Upper lobe of left lung (tissue), 4 donors: Measurements from ENCODE around the gene FURIN.
A peak's percentile ranks its signal among the peaks of the same experiment; 100 is the strongest.

Experiments used
- EP300 ChIP-seq, 4 donors: sonication (generic); formaldehyde crosslinking; IDR thresholded peaks; one replicate each; pipeline ENCODE4 v1.5.1; 2017; ENCODE audit warnings: antibody characterized with exemption in 4 of 4, control low read depth in 2 of 4
- POLR2A ChIP-seq, 4 donors: fragments of 450-650 bp; IDR thresholded peaks; one replicate each; pipeline ENCODE4 v1.5.1; 2016 to 2017; ENCODE audit warnings: antibody characterized with exemption in 4 of 4, mild to moderate bottlenecking in 2 of 4
- POLR2AphosphoS5 ChIP-seq, 2 donors: sonication (generic); formaldehyde crosslinking; IDR thresholded peaks; one replicate each; pipeline ENCODE4 v1.5.1; 2017; ENCODE audit warnings: antibody characterized with exemption in 2 of 2
- TF ChIP-seq, protein P1 (sequence below), 6 experiments: fragments of 450-650 bp in 4 of 6; fragments of 200-600 bp in 2 of 6; sonication (generic) in 2 of 6; IDR thresholded peaks; one replicate each; pipeline ENCODE4 v1.5.1; 2016 to 2019; ENCODE audit warnings: antibody characterized with exemption in 6 of 6

GRCh38 chr15:90870354-90871138 lies 2.2 kb downstream of the FURIN start:
- TF ChIP-seq POLR2A (IDR thresholded peaks at IDR 0.05) (no peak), EP300 (IDR thresholded peaks at IDR 0.05) (no peak), POLR2AphosphoS5 (IDR thresholded peaks at IDR 0.05) (peak in 1 of 2 donors; percentile 11)
- TF ChIP-seq, protein P1, sequence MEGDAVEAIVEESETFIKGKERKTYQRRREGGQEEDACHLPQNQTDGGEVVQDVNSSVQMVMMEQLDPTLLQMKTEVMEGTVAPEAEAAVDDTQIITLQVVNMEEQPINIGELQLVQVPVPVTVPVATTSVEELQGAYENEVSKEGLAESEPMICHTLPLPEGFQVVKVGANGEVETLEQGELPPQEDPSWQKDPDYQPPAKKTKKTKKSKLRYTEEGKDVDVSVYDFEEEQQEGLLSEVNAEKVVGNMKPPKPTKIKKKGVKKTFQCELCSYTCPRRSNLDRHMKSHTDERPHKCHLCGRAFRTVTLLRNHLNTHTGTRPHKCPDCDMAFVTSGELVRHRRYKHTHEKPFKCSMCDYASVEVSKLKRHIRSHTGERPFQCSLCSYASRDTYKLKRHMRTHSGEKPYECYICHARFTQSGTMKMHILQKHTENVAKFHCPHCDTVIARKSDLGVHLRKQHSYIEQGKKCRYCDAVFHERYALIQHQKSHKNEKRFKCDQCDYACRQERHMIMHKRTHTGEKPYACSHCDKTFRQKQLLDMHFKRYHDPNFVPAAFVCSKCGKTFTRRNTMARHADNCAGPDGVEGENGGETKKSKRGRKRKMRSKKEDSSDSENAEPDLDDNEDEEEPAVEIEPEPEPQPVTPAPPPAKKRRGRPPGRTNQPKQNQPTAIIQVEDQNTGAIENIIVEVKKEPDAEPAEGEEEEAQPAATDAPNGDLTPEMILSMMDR (IDR thresholded peaks at IDR 0.05), result no peak
